ENCODE data around the gene POLE2.

GRCh38 chr14:49702725-49703124 lies 14.7 kb upstream of the POLE2 start:
- TF ChIP-seq, protein P1, sequence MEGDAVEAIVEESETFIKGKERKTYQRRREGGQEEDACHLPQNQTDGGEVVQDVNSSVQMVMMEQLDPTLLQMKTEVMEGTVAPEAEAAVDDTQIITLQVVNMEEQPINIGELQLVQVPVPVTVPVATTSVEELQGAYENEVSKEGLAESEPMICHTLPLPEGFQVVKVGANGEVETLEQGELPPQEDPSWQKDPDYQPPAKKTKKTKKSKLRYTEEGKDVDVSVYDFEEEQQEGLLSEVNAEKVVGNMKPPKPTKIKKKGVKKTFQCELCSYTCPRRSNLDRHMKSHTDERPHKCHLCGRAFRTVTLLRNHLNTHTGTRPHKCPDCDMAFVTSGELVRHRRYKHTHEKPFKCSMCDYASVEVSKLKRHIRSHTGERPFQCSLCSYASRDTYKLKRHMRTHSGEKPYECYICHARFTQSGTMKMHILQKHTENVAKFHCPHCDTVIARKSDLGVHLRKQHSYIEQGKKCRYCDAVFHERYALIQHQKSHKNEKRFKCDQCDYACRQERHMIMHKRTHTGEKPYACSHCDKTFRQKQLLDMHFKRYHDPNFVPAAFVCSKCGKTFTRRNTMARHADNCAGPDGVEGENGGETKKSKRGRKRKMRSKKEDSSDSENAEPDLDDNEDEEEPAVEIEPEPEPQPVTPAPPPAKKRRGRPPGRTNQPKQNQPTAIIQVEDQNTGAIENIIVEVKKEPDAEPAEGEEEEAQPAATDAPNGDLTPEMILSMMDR (IDR thresholded peaks at IDR 0.05; ENCODE audit: insufficient read depth, low read length, poor library complexity, severe bottlenecking): no peak
- no peak for TF ChIP-seq EZH2phosphoT487 (conservative IDR thresholded peaks at IDR 0.05; ENCODE audit: low read length)

Measured in SU-DHL-6 (cell line).